Measurements from ENCODE around the gene HYCC1.

HYCC1 gene

DNA sequence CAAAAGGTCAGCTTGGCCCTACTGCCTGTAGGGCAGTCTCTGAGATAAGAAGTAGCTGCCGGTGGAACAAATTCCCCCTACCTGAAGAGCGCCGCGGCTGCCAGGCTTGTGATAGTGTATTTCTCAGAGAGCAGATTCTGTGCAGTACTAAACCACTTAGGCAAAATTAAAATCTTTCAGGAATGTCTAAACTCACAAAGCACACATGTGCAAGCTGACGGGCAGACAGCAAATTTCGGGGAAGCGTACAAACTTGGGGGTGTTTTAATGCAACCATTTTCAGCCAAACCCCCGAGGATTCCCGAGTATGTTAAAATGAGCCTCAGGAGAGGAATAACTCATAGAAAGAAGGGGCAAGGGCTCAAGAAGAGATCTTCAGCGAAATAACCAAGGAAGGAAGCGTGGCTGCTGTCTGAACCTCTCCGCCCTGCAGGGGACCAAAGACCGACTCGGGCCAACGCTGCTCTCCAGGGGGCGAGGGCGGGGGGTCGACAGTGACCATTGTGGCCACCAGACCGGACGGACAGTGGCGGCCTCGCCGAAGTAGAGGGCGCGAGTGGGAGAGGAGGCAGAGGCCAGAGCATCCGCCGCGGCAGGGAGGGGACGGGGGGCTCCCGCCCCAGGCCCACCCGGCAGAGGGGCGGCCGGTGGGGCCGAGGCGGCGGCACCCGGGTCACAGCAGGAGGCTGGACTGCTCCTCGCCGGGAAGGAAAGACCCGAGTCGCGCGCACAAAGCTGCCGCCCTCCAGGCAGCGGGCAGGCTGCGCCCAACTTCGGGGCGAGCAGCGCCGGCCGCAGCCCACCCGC is 819 bp downstream of the HYCC1 start (continued):
- no peak for TF ChIP-seq ZNF664 (tag by site-specific recombination; IDR thresholded peaks at IDR 0.05)
- no peak for TF ChIP-seq ZSCAN16 (tag by site-specific recombination; IDR thresholded peaks at IDR 0.05)
- TF ChIP-seq ZNF114 (tag by site-specific recombination; IDR thresholded peaks at IDR 0.05) = no peak
- TF ChIP-seq ZNF423 (tag by site-specific recombination; IDR thresholded peaks at IDR 0.05) = peak; percentile 78
- no peak for TF ChIP-seq ZNF23 (tag by site-specific recombination; IDR thresholded peaks at IDR 0.05; ENCODE audit: borderline replicate concordance)
- TF ChIP-seq ZNF155 (tag by site-specific recombination; IDR thresholded peaks at IDR 0.05) = no peak
- TF ChIP-seq, protein P1, sequence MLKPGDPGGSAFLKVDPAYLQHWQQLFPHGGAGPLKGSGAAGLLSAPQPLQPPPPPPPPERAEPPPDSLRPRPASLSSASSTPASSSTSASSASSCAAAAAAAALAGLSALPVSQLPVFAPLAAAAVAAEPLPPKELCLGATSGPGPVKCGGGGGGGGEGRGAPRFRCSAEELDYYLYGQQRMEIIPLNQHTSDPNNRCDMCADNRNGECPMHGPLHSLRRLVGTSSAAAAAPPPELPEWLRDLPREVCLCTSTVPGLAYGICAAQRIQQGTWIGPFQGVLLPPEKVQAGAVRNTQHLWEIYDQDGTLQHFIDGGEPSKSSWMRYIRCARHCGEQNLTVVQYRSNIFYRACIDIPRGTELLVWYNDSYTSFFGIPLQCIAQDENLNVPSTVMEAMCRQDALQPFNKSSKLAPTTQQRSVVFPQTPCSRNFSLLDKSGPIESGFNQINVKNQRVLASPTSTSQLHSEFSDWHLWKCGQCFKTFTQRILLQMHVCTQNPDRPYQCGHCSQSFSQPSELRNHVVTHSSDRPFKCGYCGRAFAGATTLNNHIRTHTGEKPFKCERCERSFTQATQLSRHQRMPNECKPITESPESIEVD (tag by site-specific recombination; IDR thresholded peaks at IDR 0.05) = no peak
- TF ChIP-seq, protein P2, sequence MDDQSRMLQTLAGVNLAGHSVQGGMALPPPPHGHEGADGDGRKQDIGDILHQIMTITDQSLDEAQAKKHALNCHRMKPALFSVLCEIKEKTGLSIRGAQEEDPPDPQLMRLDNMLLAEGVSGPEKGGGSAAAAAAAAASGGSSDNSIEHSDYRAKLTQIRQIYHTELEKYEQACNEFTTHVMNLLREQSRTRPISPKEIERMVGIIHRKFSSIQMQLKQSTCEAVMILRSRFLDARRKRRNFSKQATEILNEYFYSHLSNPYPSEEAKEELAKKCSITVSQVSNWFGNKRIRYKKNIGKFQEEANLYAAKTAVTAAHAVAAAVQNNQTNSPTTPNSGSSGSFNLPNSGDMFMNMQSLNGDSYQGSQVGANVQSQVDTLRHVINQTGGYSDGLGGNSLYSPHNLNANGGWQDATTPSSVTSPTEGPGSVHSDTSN (CRISPR knock-in tag; IDR thresholded peaks at IDR 0.05) = 0 out of 2 replicates have a peak, but pooled peaks have one; percentile 55
- no peak for TF ChIP-seq OVOL3 (tag by site-specific recombination; IDR thresholded peaks at IDR 0.05)
- TF ChIP-seq, protein P3, sequence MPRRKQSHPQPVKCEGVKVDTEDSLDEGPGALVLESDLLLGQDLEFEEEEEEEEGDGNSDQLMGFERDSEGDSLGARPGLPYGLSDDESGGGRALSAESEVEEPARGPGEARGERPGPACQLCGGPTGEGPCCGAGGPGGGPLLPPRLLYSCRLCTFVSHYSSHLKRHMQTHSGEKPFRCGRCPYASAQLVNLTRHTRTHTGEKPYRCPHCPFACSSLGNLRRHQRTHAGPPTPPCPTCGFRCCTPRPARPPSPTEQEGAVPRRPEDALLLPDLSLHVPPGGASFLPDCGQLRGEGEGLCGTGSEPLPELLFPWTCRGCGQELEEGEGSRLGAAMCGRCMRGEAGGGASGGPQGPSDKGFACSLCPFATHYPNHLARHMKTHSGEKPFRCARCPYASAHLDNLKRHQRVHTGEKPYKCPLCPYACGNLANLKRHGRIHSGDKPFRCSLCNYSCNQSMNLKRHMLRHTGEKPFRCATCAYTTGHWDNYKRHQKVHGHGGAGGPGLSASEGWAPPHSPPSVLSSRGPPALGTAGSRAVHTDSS (tag by site-specific recombination; IDR thresholded peaks at IDR 0.05) = no peak
- TF ChIP-seq ZBTB48 (tag by site-specific recombination; IDR thresholded peaks at IDR 0.05) = no peak
- TF ChIP-seq FEZF1 (tag by site-specific recombination; IDR thresholded peaks at IDR 0.05) = no peak

DNA sequence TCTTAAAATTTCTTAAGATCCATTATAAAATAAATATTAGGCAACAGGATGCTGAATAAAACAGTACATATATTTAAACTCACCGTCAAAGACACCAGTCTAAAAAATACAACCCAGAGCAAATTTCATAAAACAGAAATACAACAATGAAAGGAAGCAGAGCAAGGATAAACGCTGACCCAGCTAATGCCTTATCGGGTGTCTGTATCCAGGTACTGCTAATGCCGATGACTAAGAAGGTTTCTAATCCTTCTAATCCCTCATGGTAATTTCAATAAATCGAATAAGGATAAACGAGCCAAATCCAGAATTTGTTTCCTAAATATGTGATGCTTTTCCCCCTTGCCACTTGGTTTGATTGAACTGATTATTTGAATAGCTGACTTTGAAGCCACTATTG is 1.7 kb downstream of the HYCC1 start:
- H3K4me1 ChIP-seq (ENCODE audit: control insufficient read depth, insufficient read depth, low read length) = peaks cover 5% of the 10 kb centered on the region; the same call in 1 of the 2 replicates
- CTCF ChIA-PET = interaction anchor here (0.7 to 3.2 kb wide), 4 partner anchors 10 to 535 kb away, joined by 3 to 11 read pairs (median 3); no protein-coding TSS in a partner anchor
- peak overlapping the region; percentile 69 for H3K4me3 ChIP-seq (ENCODE audit: low read depth, low read length)
- POLR2A ChIA-PET = interaction anchor here (0.9 to 1.3 kb wide), 2 partner anchors 8 to 111 kb away, joined by 3 to 7 read pairs; no protein-coding TSS in a partner anchor
- H3K36me3 ChIP-seq (ENCODE audit: control insufficient read depth in 2 of 2, insufficient read depth in 1 of 2, low read length in 2 of 2) = no peaks in the 10 kb centered on the region
- no peak for TF ChIP-seq TRIM28 (IDR thresholded peaks at IDR 0.05; ENCODE audit: borderline replicate concordance, low read length)
- no peak for TF ChIP-seq MEIS1 (CRISPR knock-in tag; IDR thresholded peaks at IDR 0.05; ENCODE audit: borderline replicate concordance)
- 0 out of 2 replicates have a peak, but pooled peaks have one; percentile 31 for TF ChIP-seq ZNF335 (tag by site-specific recombination; conservative IDR thresholded peaks at IDR 0.05)
- TF ChIP-seq, protein P4, sequence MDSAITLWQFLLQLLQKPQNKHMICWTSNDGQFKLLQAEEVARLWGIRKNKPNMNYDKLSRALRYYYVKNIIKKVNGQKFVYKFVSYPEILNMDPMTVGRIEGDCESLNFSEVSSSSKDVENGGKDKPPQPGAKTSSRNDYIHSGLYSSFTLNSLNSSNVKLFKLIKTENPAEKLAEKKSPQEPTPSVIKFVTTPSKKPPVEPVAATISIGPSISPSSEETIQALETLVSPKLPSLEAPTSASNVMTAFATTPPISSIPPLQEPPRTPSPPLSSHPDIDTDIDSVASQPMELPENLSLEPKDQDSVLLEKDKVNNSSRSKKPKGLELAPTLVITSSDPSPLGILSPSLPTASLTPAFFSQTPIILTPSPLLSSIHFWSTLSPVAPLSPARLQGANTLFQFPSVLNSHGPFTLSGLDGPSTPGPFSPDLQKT (IDR thresholded peaks at IDR 0.05; ENCODE audit: borderline replicate concordance, low read depth, low read length) = no peak
- TF ChIP-seq SETDB1 (IDR thresholded peaks at IDR 0.05; ENCODE audit: insufficient read length, low read length) = no peak
- no peak for TF ChIP-seq ZNF157 (tag by site-specific recombination; IDR thresholded peaks at IDR 0.05)
- no peaks in the 10 kb centered on the region for H3K9me3 ChIP-seq (ENCODE audit: control insufficient read depth, insufficient read depth, low read depth, low read length)
- H3K27ac ChIP-seq (ENCODE audit: extremely low read depth, low read depth, low read length) = no peak overlapping the region

Measured in HEK293 (cell line).